Stimulated activated CD4-positive, alpha-beta T cell treated with anti-CD3 and anti-CD28 coated beads, Interleukin-15, amount 100 ng/mL, for 1 hour (primary cell): ENCODE data around the gene CPNE7.
A peak's percentile ranks its signal among the peaks of the same experiment; 100 is the strongest.

Experiments
- DNase-seq, 2 donors: peaks; one replicate each; pipeline ENCODE4 v3.0.0-alpha.2; 2020; ENCODE audit warnings: low read depth in 1 of 2, low spot score in 1 of 2

The CPNE7 gene

DNA sequence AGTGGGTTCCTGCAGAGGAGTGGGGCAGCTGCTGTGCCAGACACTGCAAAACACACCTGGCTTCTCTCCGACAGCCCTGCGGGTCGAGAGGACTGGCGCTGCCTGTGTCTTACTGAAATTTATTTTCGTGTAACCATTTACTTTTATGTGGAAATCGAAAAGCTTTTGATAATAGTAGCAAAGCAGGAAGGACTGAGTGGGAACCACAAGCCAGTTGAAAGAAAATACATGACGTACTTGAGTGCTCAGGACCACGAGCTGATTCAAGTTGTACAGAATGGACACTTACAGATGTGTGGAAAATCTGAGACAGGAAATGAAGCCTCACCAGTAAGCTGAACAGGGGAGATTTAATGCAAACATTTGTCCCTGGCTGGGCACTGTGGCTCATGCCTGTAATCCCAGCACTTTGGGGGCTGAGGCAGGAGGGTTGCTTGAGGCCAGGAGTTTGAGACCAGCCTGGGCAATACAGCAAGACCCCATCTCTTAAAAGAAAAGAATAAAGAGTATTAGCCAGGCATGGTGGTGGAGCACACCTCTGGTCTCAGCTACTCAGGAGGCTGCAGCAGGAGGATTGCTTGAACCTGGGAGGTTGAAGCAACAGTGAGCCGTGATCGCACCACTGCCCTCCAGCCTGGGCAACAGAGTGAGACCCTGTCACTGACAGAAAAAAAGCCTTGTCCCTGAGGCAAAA is 26.4 kb upstream of the CPNE7 start:
- DNase-seq, result no peak

DNA sequence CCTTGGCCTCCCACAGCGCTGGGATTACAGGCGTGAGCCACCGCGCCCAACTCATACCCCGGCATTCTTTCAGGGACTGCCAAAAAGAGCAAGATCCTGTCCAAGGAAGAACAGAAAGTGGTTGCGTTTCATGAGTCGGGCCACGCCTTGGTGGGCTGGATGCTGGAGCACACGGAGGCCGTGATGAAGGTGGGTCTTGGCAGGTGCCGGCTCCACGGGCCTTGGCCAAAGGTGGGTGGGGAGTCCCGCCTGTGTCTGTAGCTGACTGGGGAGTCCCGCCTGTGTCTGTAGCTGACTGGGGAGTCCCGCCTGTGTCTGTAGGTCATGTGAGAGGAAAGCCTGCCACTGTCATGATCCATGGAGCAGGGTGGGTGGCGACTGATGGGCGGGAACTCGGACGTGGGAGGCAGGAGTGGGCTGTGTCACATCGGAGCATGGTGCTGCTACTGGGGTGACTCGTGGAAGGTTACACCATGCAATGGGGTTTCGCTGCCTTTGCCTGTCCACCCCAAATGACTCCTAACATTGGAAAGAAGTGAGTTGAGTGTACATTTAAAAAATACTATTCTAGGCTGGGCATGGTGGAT is 25.0 kb upstream of the CPNE7 start:
- DNase-seq, result no peak

- DNase-seq, result no peak
Observed at GRCh38 chr16:89552329-89552728, 23.2 kb upstream of the CPNE7 start.

DNA sequence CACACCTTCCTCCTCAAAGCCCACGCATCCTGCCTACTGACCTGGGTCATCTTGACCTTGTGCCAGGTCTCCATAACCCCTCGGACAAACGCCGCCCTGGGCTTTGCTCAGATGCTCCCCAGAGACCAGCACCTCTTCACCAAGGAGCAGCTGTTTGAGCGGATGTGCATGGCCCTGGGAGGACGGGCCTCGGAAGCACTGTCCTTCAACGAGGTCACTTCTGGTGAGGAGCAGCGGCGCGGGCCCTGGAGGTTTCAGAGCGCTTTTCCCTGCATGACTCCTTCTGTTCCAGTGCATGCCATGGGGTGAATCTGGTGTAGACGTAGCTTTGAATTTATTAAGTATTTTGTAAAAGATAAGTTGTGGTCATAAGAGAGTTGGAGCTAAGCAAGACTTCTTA is 22.6 kb upstream of the CPNE7 start:
- no peak for DNase-seq

DNA sequence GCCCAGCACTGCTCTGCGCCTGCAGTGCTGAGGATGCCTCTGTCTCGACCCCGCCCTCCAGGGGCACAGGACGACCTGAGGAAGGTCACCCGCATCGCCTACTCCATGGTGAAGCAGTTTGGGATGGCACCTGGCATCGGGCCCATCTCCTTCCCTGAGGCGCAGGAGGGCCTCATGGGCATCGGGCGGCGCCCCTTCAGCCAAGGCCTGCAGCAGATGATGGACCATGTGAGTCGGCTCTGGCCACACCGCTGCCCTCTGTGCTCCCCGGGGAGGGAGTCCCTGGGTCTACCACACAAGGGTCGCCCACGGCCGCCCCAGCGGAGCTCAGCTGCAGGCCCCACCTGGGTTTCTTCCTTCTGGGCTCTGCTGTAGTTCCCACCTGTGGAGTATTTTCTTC is 21.8 kb upstream of the CPNE7 start:
- no peak for DNase-seq

- DNase-seq, result no peak
Observed at GRCh38 chr16:89554343-89554742, 21.2 kb upstream of the CPNE7 start.

DNA sequence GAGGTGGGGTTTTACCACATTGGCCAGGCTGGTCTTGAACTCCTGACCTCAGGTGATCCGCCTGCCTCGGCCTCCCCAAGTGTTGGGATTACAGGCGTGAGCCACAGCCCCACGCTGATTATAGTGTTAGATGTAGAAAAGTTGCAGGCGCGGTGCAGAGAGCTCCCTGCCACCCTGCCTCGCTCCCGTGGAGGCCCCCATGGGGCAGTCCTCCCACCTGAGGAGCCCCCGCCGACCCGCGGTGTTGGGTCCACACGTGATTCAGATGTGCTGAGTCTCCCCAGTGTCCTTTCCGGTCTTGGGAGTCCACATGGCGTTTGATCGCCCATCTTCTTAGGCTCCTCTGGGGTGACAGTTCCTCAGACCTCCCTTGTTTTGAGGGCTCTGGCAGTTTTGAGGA is 20.3 kb upstream of the CPNE7 start:
- DNase-seq, result no peak

DNA sequence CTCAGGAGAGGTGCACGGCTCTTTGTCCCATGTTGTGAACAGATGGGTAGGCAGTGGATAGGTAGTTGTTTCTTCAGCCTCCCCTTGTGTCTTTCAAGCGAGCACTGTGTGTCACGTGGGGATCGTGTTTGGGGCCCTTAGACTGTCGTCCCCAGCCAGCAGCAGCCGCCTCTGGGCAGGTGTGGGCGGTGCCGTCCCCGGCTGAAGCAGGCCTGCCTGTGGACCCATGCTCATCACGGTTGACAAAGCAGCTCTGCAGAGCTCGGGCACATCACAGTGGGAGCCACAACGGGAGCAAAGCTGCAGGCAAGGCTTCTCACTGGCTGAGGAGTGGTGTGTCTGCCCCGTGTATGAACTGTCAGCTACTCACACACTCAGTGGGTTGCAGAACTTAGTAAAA is 19.8 kb upstream of the CPNE7 start:
- DNase-seq, result no peak

GRCh38 chr16:89556750-89557689 is 18.5 kb upstream of the CPNE7 start:
- DNase-seq, result peak; percentile 65 to 78

DNA sequence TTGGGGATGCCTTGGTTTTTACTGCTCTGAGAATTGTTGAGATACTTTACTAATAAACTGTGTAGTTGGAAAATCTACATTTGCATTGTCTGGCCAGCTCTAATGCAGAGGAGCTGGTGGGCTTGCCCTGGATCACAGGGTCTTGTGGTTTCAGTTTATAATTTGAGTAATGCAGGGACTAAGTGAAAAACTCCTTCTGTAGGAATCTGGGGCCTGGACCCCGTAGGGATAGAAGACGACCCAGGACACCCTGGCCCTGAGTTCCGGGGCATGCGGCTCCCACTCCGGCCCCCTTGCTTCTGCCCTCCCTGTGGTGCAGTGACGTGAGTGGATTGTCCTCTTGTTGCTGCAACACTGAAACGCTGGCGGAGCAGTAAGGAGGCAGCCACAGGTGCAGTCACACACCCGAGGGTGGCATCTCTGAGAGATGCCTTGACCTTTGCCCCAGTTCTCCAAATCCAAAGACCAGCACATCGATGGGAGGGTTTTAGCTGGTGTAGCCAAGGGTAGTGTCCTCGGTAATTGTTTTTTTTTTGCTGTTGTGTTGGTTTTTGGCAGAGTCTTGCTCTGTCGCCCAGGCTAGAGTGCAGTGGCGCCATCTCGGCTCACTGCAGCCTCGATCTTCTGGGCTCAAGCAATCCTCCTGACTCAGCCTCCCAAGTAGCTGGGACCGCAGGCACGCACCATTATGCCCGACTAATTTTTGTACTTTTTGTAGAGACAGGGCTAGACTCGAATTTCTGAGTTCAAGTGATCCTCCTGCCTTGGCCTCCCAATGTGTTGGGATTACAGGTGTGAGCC is 17.7 kb upstream of the CPNE7 start:
- DNase-seq, result no peak

DNA sequence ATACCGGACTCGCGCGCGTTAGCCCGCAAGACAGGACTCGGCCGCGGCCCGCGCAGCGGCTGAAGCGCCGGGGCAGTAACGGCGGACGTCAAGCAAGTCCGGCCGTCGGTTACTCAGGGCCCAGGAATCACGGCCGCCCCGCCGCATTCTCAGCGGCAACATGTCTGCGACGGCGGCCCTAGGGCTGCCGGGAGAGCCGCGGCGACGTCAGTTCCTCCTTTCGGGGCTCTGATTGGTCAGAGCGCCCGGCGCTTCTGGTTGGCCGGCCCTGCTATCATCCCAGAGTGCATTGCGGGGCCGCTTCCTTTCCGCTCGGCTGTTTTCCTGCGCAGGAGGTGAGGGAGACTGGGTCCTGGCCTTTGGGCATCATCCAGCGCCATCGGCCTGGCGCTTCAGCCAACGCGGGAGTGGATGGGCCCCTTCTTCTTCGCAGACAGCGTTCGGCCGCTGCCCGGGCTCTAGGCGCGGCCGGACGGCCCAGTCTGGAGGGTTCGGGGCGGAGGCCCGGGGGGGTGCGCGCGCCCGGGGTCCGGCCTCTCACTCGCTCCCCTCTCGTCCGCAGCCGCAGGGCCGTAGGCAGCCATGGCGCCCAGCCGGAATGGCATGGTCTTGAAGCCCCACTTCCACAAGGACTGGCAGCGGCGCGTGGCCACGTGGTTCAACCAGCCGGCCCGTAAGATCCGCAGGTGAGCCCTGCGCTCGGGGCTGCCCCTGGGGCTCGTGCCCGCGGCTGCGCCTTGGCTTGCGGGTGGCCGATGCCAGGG is 15.0 kb upstream of the CPNE7 start, which contains the start of gene RPL13:
TSS of gene RPL13 (plus strand) at position 305 of the 764 bp plus-strand sequence. CDS start at position 583, 278 bp downstream.
- DNase-seq, result peak; percentile 84 to 85

- no peak for DNase-seq
Observed at GRCh38 chr16:89561142-89561883, 14.2 kb upstream of the CPNE7 start.

DNA sequence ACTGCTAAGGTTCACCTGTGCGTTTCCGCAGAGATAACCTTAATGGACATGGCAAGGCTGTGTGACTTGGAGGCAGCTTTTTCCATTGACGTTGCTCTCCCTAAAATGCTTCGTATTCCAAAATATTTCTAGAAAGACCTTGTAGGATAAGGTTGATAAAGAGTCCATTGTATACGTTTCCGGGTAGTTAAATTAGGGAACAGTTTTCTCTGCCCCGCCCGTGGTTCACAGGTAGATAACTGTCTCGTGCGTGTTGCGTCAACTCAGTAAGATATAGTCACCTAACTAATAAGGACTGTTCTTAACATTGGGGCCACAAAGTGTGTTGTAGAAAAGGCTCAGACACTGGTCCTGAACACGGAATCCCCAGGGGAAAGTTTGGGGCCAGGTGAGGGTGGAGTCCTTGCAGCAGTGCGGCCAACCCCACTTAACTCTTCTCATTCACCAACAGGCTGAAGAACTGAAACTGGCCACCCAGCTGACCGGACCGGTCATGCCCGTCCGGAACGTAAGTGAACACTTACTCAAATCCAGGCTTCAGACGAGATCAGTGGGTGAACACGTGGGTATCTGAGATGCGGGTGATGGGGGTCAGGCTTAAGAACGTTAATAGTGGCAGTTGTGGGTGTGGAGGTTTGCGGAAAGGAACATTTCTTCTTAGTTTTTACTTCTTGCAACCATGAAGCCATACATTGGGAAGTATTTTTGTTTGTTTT is 13.5 kb upstream of the CPNE7 start:
- no peak for DNase-seq

GRCh38 chr16:89562939-89563338 is 12.6 kb upstream of the CPNE7 start:
- DNase-seq, result no peak

DNA sequence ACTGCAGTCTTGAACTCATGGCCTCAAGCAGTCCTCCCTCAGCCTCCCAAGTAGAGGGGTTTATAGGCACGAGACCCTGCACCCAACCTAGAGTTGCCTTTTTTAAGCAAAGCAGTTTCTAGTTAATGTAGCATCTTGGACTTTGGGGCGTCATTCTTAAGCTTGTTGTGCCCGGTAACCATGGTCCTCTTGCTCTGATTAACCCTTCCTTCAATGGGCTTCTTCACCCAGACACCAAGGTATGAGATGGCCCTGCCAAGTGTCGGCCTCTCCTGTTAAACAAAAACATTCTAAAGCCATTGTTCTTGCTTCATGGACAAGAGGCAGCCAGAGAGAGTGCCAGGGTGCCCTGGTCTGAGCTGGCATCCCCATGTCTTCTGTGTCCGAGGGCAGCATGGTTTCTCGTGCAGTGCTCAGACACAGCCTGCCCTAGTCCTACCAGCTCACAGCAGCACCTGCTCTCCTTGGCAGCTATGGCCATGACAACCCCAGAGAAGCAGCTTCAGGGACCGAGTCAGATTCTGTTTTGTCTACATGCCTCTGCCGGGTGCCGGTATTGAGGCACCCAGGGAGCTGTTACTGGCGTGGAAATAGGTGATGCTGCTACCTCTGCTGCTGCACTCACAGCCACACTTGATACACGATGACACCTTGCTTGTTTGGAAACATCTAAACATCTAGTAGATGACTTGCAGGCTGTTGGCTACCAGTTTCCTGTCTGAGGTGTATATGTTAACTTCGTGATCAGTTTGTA is 11.7 kb upstream of the CPNE7 start:
- DNase-seq, result no peak

DNA sequence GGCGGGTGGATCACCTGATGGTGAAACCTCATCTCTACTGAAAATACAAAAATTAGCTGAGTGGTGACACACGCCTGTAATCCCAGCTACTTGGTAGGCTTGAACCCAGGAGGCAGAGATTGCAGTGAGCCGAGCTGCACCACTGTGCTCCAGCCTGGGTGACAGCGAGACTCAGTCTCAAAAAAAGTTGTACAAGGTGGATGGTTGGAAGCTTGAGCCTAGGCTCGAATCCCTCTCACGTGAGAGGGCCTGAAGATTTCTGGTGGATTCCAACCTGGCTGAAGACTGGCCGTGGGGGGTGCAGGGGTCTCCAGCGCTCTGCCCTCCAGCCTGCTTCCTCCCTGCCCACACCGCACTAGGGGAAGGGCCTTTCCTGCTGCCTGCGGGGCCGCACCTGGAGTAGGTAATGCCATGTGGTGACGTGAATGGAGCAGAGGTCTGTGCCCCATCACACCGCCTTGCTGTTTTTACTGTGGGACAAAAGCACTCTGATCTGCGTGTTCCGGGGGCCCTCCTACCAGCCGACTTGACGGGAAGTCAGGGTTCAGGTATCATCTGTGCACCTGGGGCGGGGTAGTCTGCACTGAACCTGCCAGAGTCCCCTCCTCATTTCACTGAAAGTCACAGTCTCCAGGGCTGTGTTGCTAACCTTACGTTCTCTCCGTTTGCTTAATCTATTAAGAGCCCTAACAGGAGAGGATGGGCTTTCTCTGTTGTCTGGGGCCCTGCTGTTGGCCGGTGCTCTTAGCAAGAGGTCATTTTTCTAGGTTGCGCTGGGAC is 10.9 kb upstream of the CPNE7 start:
- peak in 1 of 2 donors; percentile 21 for DNase-seq

- peak in 1 of 2 donors; percentile 20 for DNase-seq
Observed at GRCh38 chr16:89565256-89565505, 10.4 kb upstream of the CPNE7 start.
